Keratinocyte (primary cell): ENCODE measurements around the gene ALOX5. TPM values are rescaled to one million over a fixed set of nuclear protein-coding genes. Genes with fewer than 3 reads are reported as not detected.
"Not testable (repeated sequence)": the region's sequence is repeated elsewhere in the genome, so short reads cannot be mapped to it uniquely, and the experiment has no call there.

Source experiments
- DNase-seq: peaks from one replicate; pipeline ENCODE4 v3.0.0-alpha.2; 2011; ENCODE audit warnings: low read depth, missing footprints, low spot score
- FAIRE-seq: peaks from 2 replicates; lab custom pipeline; 2011; peaks lifted over from hg19 to GRCh38; lab: Jason Lieb, UNC
- H2AFZ ChIP-seq: 2 replicates; pipeline ENCODE4 v1.6.0; 2012; ENCODE audit warnings: low read length, control low read depth, inconsistent platforms; ENCODE audit not compliant: control insufficient read depth
- H3K27ac ChIP-seq: 2 replicates; pipeline ENCODE4 v1.5.1; 2011; ENCODE audit warnings: low read length; ENCODE audit not compliant: control insufficient read depth, insufficient read depth
- H3K27me3 ChIP-seq: 3 replicates; pipeline ENCODE4 v1.6.0; 2011; ENCODE audit warnings: low read length; ENCODE audit not compliant: control insufficient read depth, insufficient read depth; ENCODE audit errors: extremely low read depth
- H3K36me3 ChIP-seq, 2 experiments: 2 replicates in 1 of 2; 3 replicates in 1 of 2; pipeline ENCODE4 v1.5.1; 2011; ENCODE audit warnings: low read length in 2 of 2, mild to moderate bottlenecking in 1 of 2; ENCODE audit not compliant: control insufficient read depth in 2 of 2, insufficient read depth in 2 of 2; ENCODE audit errors: extremely low read depth in 1 of 2
- H3K4me1 ChIP-seq: 3 replicates; pipeline ENCODE4 v1.5.1; 2011; ENCODE audit warnings: low read length; ENCODE audit not compliant: control insufficient read depth, insufficient read depth; ENCODE audit errors: extremely low read depth
- H3K4me2 ChIP-seq: 3 replicates; pipeline ENCODE4 v1.6.0; 2011; ENCODE audit warnings: low read depth, low read length; ENCODE audit not compliant: control insufficient read depth, insufficient read depth; ENCODE audit errors: extremely low read depth
- H3K4me3 ChIP-seq, 3 experiments: fragments of 200-600 bp in 1 of 3; sonication (generic) in 1 of 3; 2 replicates in 2 of 3; 3 replicates in 1 of 3; pipeline ENCODE4 v1.5.1; 2011 to 2016; ENCODE audit warnings: low read length in 3 of 3, mild to moderate bottlenecking in 3 of 3, control low read depth in 2 of 3, inconsistent platforms in 1 of 3, low read depth in 1 of 3, mixed read lengths in 1 of 3, mixed run types in 1 of 3, moderate library complexity in 1 of 3; ENCODE audit not compliant: control insufficient read depth in 2 of 3, insufficient read depth in 2 of 3; ENCODE audit errors: extremely low read depth in 1 of 3
- H3K79me2 ChIP-seq: 2 replicates; pipeline ENCODE4 v1.6.0; 2012; ENCODE audit warnings: low read length; ENCODE audit not compliant: control insufficient read depth, insufficient read depth
- H3K9ac ChIP-seq: 3 replicates; pipeline ENCODE4 v1.6.0; 2011; ENCODE audit warnings: low read length; ENCODE audit not compliant: control insufficient read depth, insufficient read depth; ENCODE audit errors: extremely low read depth
- H3K9me1 ChIP-seq: 3 replicates; pipeline ENCODE4 v1.6.0; 2011; ENCODE audit warnings: low read length; ENCODE audit not compliant: control insufficient read depth, insufficient read depth; ENCODE audit errors: extremely low read depth
- H3K9me3 ChIP-seq: 2 replicates; pipeline ENCODE4 v1.5.1; 2012; ENCODE audit warnings: low read depth, low read length; ENCODE audit not compliant: control insufficient read depth
- H4K20me1 ChIP-seq: 3 replicates; pipeline ENCODE4 v1.6.0; 2011; ENCODE audit warnings: low read length; ENCODE audit not compliant: control insufficient read depth, insufficient read depth; ENCODE audit errors: extremely low read depth
- CTCF ChIP-seq, 3 experiments: IDR thresholded peaks in 1 of 3; conservative IDR thresholded peaks in 1 of 3; optimal IDR thresholded peaks in 1 of 3; 2 replicates in 2 of 3; 3 replicates in 1 of 3; pipeline versions ENCODE3 to v1.5.1; 2011; ENCODE audit warnings: low read length in 3 of 3, mild to moderate bottlenecking in 3 of 3, moderate library complexity in 2 of 3, control low read depth in 1 of 3, inconsistent platforms in 1 of 3; ENCODE audit not compliant: insufficient read depth in 2 of 3; ENCODE audit errors: extremely low read depth in 1 of 3
- EZH2 ChIP-seq: IDR thresholded peaks from one replicate; pipeline ENCODE4 v1.6.1; 2012; ENCODE audit warnings: inconsistent platforms, mild to moderate bottlenecking, low read length, moderate library complexity
- dilution Hi-C: fragments of 300-500 bp; cut with MboI; formaldehyde crosslinking; loops from one replicate; pipeline ENCODE4 v1.7.0; 2020; ENCODE audit warnings: low sequenced_read_pairs; ENCODE audit not compliant: extremely low pct_ligation_motif_present
- polyA plus RNA-seq, 5 experiments: library from polyadenylated mRNA; depleted of rRNA in 3 of 5; stranded (reverse) in 3 of 5; stranded (forward) in 1 of 5; unstranded in 1 of 5; fragments of >200 nt; gene quantifications; 1 replicate in 1 of 5; 2 replicates in 3 of 5; 3 replicates in 1 of 5; pipeline versions ENCODE4 v1.2.1 to v1.2.3, GENCODE V29; 2011 to 2012; ENCODE audit warnings: missing spikeins in 2 of 5, low read depth in 1 of 5, low replicate concordance in 1 of 5

ALOX5 gene
- polyA plus RNA-seq, 1 donor (not counting 4 experiments of a cell fraction or from before 2014, with no cell fraction given) = not detected

- H3K4me1 ChIP-seq = no peaks in the 10 kb centered on the region
- no peak overlapping the region for H2AFZ ChIP-seq
- no peak overlapping the region for H3K4me3 ChIP-seq
- dilution Hi-C loops = no loop called here
- no peak for TF ChIP-seq CTCF (optimal IDR thresholded peaks at IDR 0.05 in 1 of 3, IDR thresholded peaks at IDR 0.05 in 1 of 3, conservative IDR thresholded peaks at IDR 0.05 in 1 of 3; ENCODE audit: extremely low read depth in 1 of 3, insufficient read depth in 2 of 3, low read length in 3 of 3)
- TF ChIP-seq EZH2 = no peak
- H3K9me1 ChIP-seq = no peaks in the 10 kb centered on the region
- H4K20me1 ChIP-seq = no peaks in the 10 kb centered on the region
- H3K9me3 ChIP-seq = no peaks in the 10 kb centered on the region
- no peaks in the 10 kb centered on the region for H3K79me2 ChIP-seq
- no peaks in the 10 kb centered on the region for H3K36me3 ChIP-seq
- no peak overlapping the region for H3K9ac ChIP-seq
- FAIRE-seq (no peak), DNase-seq (no peak)
- no peak overlapping the region for H3K4me2 ChIP-seq
- no peaks in the 10 kb centered on the region for H3K27me3 ChIP-seq
- no peak overlapping the region for H3K27ac ChIP-seq
Measured at GRCh38 chr10:45476559-45476958, 102.5 kb downstream of the ALOX5 start.

- Histone ChIP-seq H3K9ac (no peak overlapping the region), H4K20me1 (no peaks in the 10 kb centered on the region), H3K27ac (no peak overlapping the region), H2AFZ (no peak overlapping the region), H3K27me3 (no peaks in the 10 kb centered on the region), H3K9me1 (no peaks in the 10 kb centered on the region), H3K4me1 (no peaks in the 10 kb centered on the region), H3K79me2 (no peaks in the 10 kb centered on the region), H3K4me3 (no peak overlapping the region), H3K36me3 (no peaks in the 10 kb centered on the region), H3K9me3 (no peaks in the 10 kb centered on the region), H3K4me2 (no peak overlapping the region)
- dilution Hi-C loops = no loop called here
- TF ChIP-seq EZH2 (no peak), CTCF (optimal IDR thresholded peaks at IDR 0.05 in 1 of 3, IDR thresholded peaks at IDR 0.05 in 1 of 3, conservative IDR thresholded peaks at IDR 0.05 in 1 of 3; ENCODE audit: extremely low read depth in 1 of 3, insufficient read depth in 2 of 3, low read length in 3 of 3) (no peak)
- FAIRE-seq (no peak), DNase-seq (no peak)
Measured at GRCh38 chr10:45480294-45480693, 106.3 kb downstream of the ALOX5 start.

GRCh38 chr10:45481100-45481499 lies 107.1 kb downstream of the ALOX5 start:
- FAIRE-seq, H3K27me3 ChIP-seq, H3K4me1 ChIP-seq, H3K9me1 ChIP-seq, DNase-seq, H3K79me2 ChIP-seq, H4K20me1 ChIP-seq, H3K4me2 ChIP-seq, H3K4me3 ChIP-seq, H2AFZ ChIP-seq, H3K36me3 ChIP-seq, dilution Hi-C loops, H3K9me3 ChIP-seq, H3K9ac ChIP-seq, H3K27ac ChIP-seq: not testable (repeated sequence)
